HG03108 (cell line): ENCODE data around the gene XRRA1.

ENCODE experiments used
- ATAC-seq: cut with Tn5 transposase; IDR thresholded peaks from one replicate; pipeline ENCODE4 v1.9.1; 2021; ENCODE audit warnings: moderate library complexity; ENCODE audit not compliant: unreplicated experiment

XRRA1 gene

DNA sequence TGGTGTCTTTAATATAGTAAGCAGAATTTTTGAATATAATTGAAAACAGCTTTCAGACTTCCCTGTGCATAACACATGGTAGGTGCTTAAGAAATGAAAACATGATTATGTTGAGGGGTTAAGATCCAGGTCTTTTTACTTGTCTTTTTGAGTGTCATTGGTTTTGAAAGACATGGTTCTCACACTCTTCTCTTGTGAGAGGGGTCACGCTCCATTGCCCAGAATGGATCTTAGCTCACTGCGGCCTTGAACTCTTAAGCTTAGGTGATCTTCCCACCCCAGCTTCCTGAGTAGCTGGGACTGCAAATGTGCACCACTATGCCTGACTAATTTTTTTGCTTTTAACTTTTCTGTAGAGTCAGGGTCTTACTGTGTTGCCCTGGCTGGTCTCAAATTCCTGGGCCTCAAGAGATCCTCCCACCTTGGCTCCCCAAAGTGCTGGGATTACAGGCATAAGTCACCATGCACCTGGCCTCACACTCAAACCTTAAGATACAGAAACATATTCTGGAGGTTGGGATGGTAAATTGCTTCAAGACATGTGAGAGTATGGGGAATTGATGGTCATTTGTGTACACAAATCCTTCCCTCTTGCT lies 1.6 kb upstream of the XRRA1 start:
- ATAC-seq: no peak

- ATAC-seq: no peak
Observed at GRCh38 chr11:74949753-74950137, 854 bp upstream of the XRRA1 start.

DNA sequence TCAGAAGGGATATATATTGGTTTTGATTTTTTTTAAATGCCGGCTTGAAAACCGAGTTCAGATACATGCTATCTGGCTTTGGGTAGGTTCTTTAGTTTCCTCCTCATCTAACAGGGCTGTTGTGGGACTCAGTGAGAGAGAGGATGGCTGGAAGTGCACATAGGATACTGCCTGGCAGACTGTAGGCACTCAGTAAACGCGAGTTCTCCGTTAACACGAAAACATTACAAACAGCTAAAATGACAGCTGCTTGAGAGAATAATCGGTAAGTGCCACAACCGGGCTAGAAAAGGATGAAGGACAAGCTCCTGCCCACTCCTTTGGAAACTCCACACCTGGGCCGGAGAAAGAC lies 369 bp downstream of the XRRA1 start:
- no peak for ATAC-seq

DNA sequence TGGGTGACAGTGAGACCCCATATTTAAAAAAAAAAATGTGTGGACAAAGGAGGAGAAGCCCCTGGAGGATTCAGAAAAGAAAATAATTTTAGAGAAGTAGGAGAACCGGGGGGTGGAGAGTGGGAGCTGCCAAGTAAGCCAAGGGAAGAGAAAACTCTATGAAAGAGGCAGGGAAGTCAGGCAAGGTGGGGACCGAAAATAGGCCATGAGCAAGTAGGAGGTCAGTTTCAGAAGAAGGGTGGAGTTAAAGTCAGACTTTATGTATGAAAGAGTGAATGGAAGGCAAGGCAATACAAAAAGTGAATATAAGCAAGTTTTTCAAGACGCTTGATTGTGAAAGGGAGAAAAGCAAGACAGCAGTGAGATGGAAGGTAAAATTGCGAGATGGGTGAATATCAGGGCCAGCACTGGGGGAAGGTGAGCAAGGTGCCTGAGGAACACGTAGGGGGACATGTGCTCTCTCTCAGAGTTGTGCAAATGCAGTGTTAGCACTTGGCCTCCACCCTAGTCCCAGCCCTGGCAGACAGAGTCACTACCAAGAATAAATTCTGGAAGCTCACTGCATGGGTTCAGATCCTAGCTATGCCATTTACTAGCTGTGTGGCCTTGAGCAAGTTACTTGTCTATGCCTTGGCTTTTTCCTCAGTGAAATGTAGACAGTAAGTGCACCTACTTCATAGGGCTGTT lies 6.7 kb downstream of the XRRA1 start:
- ATAC-seq: no peak

- no peak for ATAC-seq
Observed at GRCh38 chr11:74941492-74941891, 7.4 kb downstream of the XRRA1 start.

DNA sequence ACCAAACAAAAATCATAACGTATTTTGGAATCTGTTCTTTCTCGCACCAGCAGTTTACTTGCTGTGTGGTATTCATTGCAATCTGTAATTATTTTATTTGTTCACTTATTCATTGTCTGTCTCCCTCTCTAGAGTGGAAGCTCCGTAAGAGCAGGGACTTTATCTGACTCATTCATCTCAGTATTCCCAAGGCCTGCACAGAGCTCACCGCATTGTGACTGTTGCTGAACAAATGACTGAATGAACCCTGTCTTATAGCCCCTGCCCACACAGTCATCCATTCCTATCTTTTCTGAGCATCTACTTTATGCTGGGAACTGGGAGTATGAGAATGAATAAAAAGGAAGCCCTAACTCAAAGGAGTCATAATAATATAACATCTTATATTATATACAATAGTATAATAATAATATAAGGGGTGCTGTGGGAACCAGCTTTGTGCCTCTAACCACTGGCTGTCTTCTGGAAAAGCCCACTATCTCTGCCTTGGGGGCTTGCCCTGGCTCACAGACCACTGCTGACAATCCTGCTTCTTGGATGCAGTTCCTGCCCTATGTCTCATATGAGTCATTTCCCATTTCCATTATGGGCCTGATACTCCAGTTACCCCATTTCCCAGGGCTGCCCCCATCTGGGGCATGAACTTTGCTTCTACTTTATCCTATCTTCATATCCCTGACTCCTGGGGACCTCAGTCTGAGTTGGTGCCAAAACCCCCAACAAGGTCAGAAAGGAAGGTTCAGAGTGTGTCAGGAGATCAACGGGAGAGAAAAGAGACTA lies 11.0 kb downstream of the XRRA1 start:
- no peak for ATAC-seq

- ATAC-seq: no peak
Observed at GRCh38 chr11:74936976-74937375, 11.9 kb downstream of the XRRA1 start.

DNA sequence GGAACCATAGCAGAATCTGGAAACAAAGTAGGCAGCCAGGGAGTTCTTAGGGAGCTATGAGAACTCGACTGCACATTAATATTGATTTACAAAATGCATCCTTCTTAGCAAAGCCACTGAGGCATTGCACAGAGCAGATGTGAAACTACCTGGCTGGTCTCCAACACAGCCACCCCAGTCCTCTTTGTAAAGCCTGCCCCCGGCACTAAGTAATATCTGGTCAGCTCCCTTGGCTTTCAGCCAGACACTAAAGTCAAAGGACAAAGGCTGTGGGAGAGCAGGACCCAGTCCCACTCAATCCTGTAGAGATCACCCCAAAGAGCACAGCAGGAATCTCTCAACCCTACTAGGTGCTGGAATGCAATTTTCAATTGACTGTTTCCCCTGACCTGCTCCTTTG lies 12.8 kb downstream of the XRRA1 start:
- ATAC-seq: no peak

DNA sequence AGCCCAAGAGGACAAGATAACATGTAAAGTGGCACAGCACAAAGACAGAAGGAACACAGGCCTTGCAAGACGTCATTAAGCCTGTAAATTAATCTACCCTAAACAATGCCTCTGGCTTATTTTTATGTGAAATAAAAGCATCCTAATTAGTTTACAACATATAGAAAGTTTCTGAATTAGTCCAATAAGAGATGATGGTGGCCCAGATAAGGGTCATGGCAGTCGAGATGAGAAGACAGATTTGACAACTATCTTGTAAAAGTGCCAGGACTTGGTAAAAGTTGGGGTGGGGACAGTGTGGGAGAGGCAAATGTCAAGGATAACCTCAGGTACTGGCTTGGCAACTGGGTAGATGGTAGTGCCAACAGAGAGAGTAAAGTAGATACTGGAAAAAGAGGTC lies 13.6 kb downstream of the XRRA1 start:
- no peak for ATAC-seq

DNA sequence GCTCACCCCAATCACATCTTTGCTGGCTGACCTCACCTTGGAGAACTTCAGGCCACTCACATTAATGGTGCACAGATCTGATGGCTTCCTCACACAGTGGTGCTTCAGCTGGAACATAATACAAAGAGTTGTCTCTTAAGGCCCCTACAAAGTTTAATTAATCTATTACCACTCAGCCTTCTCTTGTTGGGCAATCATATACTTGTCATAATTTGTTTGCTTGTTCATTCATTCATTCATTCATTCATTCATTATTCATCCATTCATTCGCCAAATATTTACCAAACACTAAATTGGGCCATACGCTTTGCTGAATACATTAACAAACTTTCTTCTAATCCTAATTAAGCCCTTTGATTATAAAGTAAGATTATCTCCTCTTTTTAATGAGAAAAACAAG lies 15.1 kb downstream of the XRRA1 start:
- ATAC-seq: no peak

GRCh38 chr11:74932797-74933196 lies 16.1 kb downstream of the XRRA1 start:
- no peak for ATAC-seq

- ATAC-seq: no peak
Observed at GRCh38 chr11:74932169-74932568, 16.7 kb downstream of the XRRA1 start.

- peak; percentile 61 for ATAC-seq
Observed at GRCh38 chr11:74929431-74930363, 19.2 kb downstream of the XRRA1 start.

GRCh38 chr11:74927496-74927895 lies 21.4 kb downstream of the XRRA1 start:
- ATAC-seq: no peak

DNA sequence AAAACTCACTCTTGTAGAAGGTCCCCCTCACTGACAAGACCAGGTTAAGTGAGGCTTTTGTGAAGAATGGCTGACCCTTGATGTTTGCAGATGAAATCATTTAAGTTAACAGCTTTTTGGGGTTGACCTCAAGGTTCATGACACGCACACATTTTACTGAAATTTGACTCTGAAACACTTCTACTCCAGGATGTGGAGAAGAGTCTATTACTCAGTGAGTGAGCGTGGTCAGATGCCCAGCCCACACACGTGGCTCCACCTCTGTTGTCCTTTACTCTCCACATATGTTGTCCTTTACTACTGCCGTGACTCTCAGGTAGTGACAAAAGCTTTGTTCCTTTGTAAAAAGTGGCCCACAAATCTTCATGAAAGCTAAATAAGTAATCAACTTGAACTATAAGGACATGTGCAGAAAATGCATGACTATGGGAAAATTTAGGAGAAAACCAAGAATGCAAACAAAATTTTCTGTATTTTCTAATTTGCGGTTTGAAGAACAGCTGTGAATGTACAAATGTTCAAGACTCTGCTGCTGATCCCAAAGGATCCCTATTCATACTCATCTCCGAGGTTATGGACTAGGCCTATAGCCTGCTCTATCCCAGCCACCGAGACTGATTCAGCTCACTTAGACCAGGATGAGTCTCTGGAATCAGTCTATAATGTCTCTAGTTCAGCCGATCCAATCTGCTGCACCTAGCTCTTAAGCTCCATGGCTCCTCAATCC lies 22.4 kb downstream of the XRRA1 start:
- ATAC-seq: no peak

DNA sequence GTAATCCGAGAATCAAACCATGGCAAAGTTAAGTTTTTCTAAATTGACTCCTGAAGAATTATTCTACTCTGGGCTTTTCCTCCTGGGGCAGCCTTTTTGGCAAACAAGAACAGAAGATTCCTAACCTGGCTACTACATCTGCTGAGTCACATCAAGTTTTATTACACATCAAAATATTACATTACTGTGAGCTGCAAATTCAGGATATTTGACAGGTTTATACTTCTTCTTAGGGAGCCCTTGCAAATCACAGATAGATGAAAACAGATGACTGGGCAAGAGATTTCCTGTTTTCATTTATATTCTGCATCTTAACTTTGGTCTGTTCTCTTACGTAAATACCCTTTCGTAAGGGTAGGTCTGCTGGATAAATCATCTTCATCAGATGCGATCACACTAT lies 23.6 kb downstream of the XRRA1 start:
- ATAC-seq: no peak

GRCh38 chr11:74923125-74923524 lies 25.8 kb downstream of the XRRA1 start:
- ATAC-seq: no peak

DNA sequence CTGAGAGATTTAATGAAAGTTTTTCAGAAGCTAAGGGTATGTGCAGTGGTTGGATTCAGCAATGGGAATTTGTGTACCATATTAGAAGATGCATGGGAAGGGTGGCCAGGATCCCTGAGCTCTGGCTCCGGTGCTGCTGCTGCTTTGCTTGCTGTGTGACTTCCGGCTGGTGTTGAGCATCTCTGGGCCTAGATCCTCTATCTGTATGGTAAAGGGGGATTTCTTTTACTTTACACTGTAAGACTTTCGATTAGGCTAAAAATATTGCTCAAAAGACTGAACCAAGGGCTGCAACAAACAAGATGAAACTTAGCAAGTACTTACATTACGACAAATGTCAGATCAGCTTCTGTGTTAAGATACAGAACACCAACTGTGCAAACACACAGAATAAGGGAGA lies 39.1 kb downstream of the XRRA1 start:
- ATAC-seq: no peak

GRCh38 chr11:74909385-74909784 lies 39.5 kb downstream of the XRRA1 start:
- ATAC-seq: no peak

DNA sequence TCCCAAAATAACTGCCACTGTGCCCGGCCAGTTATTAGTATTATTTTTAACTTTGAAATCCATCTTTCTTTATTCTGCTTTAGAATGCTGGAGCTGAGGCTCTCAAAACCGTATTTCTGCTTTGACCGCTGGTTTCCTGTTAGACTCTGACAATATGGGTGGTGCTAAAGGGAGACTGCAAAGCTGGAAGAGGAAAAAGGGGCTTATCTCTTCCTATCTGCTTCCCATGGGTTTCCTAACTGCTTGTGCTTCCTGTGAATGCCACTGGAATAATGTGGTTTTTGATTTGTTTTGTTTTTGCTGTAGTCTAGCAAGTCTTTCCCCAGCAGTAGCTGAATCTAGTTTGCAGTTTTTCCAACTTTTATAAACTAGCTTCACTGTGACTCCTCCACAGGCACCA lies 43.6 kb downstream of the XRRA1 start:
- ATAC-seq: no peak

GRCh38 chr11:74902342-74902741 lies 46.5 kb downstream of the XRRA1 start:
- no peak for ATAC-seq
